GM12891 (cell line): Measurements from ENCODE around the gene AKR1B15.
"Not testable (repeated sequence)": the region's sequence is repeated elsewhere in the genome, so short reads cannot be mapped to it uniquely, and the experiment has no call there.

Experiments
- DNase-seq: peaks from one replicate; pipeline ENCODE4 v3.0.0; 2011; ENCODE audit warnings: low spot score; ENCODE audit not compliant: insufficient read length
- FAIRE-seq: peaks from 2 replicates; lab custom pipeline; 2011; peaks lifted over from hg19 to GRCh38; lab: Jason Lieb, UNC
- PAX5 ChIP-seq: IDR thresholded peaks from 2 replicates; pipeline ENCODE4 v1.6.1; 2011; ENCODE audit warnings: low read length, moderate library complexity, mild to moderate bottlenecking; ENCODE audit not compliant: insufficient read depth, severe bottlenecking
- POLR2A ChIP-seq: IDR thresholded peaks from 2 replicates; pipeline ENCODE4 v1.6.1; 2011; ENCODE audit warnings: low read depth, low read length, control low read depth
- POLR2AphosphoS5 ChIP-seq: IDR thresholded peaks from 2 replicates; pipeline ENCODE4 v1.6.1; 2011; ENCODE audit warnings: low read depth, low read length, control low read depth
- POU2F2 ChIP-seq: IDR thresholded peaks from 2 replicates; pipeline ENCODE4 v1.6.1; 2011; ENCODE audit warnings: low read depth, mild to moderate bottlenecking, control low read depth, low read length, moderate library complexity
- SPI1 ChIP-seq: IDR thresholded peaks from 2 replicates; pipeline ENCODE4 v1.6.1; 2011; ENCODE audit warnings: low read depth, low read length, control low read depth
- TAF1 ChIP-seq: IDR thresholded peaks from 2 replicates; pipeline ENCODE4 v1.6.1; 2011; ENCODE audit warnings: low read depth, low read length, control low read depth

The AKR1B15 gene

DNA sequence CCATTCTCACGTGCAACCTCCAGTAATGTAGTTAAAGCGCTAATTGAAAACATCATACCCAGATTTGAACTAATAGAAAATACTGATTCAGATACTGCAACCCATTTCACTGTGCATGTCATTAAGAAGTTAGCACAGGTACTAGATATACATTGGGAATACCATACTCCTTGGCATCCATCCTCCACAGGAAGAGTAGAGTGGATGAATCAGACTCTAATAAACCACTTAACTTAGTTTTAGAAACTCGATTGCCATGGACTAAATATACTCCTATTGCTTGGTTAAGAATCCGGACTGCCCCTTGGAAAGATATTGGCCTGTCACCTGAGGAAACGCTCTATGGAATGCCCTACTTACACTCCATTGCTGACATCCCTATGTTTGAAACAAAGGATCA, 9.5 kb downstream of the AKR1B15 start:
- no peak for TF ChIP-seq POU2F2
- TF ChIP-seq SPI1, result no peak
- TF ChIP-seq PAX5, result no peak
- no peak for TF ChIP-seq POLR2AphosphoS5
- no peak for TF ChIP-seq TAF1
- no peak for TF ChIP-seq POLR2A
- DNase-seq, result no peak
- no peak for FAIRE-seq

DNA sequence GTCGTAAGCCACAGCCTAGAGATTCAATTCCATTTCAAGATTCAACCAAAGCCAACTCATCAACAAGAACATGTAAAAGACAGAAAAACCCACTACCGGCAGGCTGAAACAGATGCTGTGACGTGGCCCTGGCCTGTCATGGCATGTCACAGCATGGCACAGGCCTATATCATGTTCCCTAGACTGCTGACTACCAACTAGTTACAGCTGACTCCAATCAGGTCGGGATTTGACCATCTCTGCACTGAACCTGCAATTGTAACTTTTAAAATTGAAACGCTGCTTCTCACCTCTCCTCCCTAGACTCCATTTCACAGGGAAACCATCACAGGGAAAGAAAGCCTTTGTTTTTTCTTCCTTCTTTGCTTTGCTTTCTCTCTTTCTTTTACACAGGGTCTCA, 12.7 kb downstream of the AKR1B15 start:
- not testable (repeated sequence) for DNase-seq, FAIRE-seq

DNA sequence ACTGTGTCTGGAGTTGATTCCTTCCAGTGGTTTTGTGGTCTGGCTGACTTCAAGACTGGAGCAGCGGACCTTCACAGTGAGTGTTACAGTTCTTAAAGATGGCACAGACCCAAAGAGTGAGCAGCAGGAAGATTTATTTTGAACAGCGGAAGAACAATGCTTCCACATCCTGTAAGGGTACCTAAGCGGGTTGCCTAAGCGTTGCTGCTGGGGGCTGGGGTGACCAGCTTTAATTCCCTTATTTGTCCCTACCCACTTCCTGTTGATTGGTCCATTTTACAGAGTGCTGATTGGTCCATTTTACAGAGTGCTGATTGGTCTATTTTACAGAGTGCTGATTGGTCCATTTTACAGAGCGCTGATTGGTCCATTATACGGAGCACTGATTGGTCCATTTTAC, 13.2 kb downstream of the AKR1B15 start:
- DNase-seq (no peak), FAIRE-seq (no peak)
- no peak for TF ChIP-seq SPI1
- no peak for TF ChIP-seq TAF1
- no peak for TF ChIP-seq POLR2AphosphoS5
- TF ChIP-seq POU2F2, result no peak
- TF ChIP-seq POLR2A, result no peak
- no peak for TF ChIP-seq PAX5

- DNase-seq, FAIRE-seq: not testable (repeated sequence)
Observed at GRCh38 chr7:134563398-134563749, 14.5 kb downstream of the AKR1B15 start.

DNA sequence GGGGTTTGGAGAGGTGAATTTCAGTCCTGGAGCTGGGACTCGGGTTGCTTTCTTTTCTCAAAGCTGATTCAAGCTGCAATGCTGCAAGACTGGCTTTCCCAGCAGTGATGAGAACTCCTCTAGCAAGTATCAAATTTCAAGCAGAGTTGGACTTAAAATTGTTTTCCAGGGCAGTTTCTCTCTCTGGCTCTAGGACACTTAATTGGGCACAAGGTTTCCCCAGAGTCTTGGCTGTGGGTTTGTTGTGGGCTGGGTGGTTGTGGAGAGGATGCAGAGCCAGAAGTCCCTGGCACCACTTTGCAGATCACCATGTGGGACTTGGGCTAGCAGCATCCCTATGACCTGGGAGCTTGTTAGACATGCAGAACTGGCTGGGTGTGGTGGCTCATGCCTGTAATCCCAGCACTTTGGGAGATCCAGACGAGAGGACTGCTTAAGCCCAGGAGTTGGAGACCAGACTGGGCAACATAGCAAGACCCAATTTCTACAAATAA, 16.8 kb downstream of the AKR1B15 start:
- no peak for TF ChIP-seq SPI1
- no peak for TF ChIP-seq TAF1
- TF ChIP-seq POLR2AphosphoS5, result no peak
- no peak for TF ChIP-seq PAX5
- no peak for TF ChIP-seq POU2F2
- no peak for TF ChIP-seq POLR2A
- DNase-seq, result no peak
- no peak for FAIRE-seq

- FAIRE-seq, result no peak
- TF ChIP-seq PAX5 (no peak), POLR2A (no peak), POLR2AphosphoS5 (no peak), POU2F2 (no peak), TAF1 (no peak), SPI1 (no peak)
- no peak for DNase-seq
Observed at GRCh38 chr7:134567368-134567767, 18.5 kb downstream of the AKR1B15 start.

- not testable (repeated sequence) for DNase-seq, FAIRE-seq
Observed at GRCh38 chr7:134569962-134570361, 21.1 kb downstream of the AKR1B15 start.

DNA sequence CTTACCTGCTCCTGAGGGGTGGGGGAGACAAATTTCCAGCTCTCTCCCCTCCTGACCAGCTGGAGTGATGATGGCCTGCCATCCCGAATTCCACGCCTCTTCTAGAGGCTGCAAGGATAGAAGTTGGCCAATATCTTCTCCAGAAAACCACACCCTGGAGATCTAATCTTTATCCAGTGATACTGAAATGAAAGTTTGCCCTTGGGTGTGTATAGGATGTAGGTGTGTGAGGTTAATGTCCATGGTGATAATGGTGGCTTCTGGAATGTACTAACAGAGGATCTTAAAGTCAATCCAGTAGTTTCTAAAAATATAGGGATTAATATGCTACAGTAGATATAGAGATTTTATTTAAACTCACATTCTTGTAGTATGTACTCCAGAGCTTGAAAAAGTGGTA, 22.2 kb downstream of the AKR1B15 start:
- TF ChIP-seq POLR2A, result no peak
- no peak for TF ChIP-seq TAF1
- no peak for TF ChIP-seq POLR2AphosphoS5
- TF ChIP-seq PAX5, result no peak
- DNase-seq (no peak), FAIRE-seq (no peak)

DNA sequence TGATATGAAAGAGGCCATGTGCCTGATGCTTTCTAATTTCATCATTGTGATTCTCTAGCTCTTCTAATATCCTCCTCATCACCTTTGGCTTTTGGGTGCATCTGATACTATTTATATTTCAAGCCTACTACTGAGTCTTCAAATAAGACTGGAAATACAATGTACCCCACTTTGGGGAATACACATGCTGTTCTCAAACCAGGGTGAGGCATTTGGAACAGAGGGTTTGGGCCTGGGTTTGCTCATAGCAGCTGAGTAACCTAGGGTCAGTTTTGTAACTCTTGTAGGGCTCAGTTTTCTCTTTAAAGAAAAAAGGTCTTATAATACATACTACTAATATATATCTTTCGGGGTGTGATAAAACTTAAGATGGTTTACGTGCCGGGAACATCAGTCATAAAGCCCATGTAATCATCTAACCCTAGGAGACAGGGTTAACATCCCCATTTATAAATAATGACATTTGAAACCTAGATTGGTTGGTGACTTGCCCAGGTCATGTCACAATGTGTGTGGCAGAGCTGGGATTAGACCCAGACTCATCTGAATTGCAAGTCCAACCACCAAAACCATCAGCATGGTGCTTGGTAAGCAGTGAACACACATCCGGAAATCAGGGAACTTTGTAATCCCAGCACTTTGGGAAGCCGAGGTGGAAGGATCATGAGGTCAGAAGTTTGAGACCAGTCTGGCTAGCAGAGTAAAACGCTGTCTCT, 23.0 kb downstream of the AKR1B15 start:
- TF ChIP-seq SPI1 (no peak), POLR2AphosphoS5 (no peak), PAX5 (no peak), POU2F2 (no peak), POLR2A (no peak), TAF1 (no peak)
- no peak for FAIRE-seq

GRCh38 chr7:134574322-134574721, 25.4 kb downstream of the AKR1B15 start:
- no peak for TF ChIP-seq POU2F2
- no peak for TF ChIP-seq TAF1
- TF ChIP-seq POLR2AphosphoS5, result no peak
- TF ChIP-seq POLR2A, result no peak
- no peak for TF ChIP-seq PAX5
- DNase-seq, result no peak
- no peak for FAIRE-seq

More for the DNA sequence above, 23.0 kb downstream of the AKR1B15 start:
- no peak for DNase-seq

DNA sequence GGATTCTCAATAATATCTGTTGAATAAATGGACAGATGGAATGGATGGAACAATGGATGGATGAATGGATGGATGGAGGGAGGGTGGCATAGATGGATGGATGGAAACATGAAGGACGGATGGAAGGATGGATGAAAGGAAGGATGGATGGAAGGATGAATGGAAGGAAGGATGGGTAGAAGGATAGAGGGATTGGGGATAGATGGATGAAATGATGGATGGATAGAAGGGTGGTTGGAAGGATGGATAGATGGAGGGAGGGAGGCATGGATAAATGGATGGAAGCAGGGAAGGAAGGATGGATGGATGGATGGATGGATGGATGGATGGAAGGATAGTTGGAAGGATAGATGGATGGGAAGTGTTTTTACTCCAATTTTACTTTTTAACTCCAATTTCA, 35.4 kb downstream of the AKR1B15 start:
- DNase-seq, result no peak
- TF ChIP-seq POLR2A (no peak), SPI1 (no peak), TAF1 (no peak), PAX5 (no peak), POU2F2 (no peak), POLR2AphosphoS5 (no peak)
- FAIRE-seq, result no peak

- DNase-seq (no peak), FAIRE-seq (no peak)
- TF ChIP-seq POLR2AphosphoS5 (no peak), POU2F2 (no peak), POLR2A (no peak), PAX5 (no peak), TAF1 (no peak), SPI1 (no peak)
Observed at GRCh38 chr7:134585897-134586296, 37.0 kb downstream of the AKR1B15 start.
